Right atrium auricular region (tissue), 2 donors: Measurements from ENCODE around the gene SYS1. TPM values are rescaled to one million over a fixed set of nuclear protein-coding genes. Genes with fewer than 3 reads are reported as not detected.

Experiments used
- DNase-seq: peaks from one replicate; pipeline ENCODE4 v3.0.0-alpha.2; 2019; ENCODE audit warnings: low spot score
- H3K27ac ChIP-seq, 2 donors: fragments of 200-600 bp; sonication (generic); 1 replicate in 1 of 2; 2 replicates in 1 of 2; pipeline ENCODE4 v1.5.1; 2016 to 2019
- H3K27me3 ChIP-seq, 2 donors: fragments of 200-600 bp; sonication (generic); one replicate each; pipeline versions ENCODE4 v1.5.1 to v1.6.0; 2017 to 2019
- H3K36me3 ChIP-seq: fragments of 200-600 bp; sonication (generic); one replicate; pipeline ENCODE4 v1.5.1; 2016
- H3K4me1 ChIP-seq, 2 donors: fragments of 200-600 bp; sonication (generic); one replicate each; pipeline versions ENCODE4 v1.5.1 to v1.6.0; 2017 to 2019
- H3K4me3 ChIP-seq, 2 donors: fragments of 200-600 bp; sonication (generic); 1 replicate in 1 of 2; 2 replicates in 1 of 2; pipeline ENCODE4 v1.5.1; 2017 to 2019; ENCODE audit warnings: mild to moderate bottlenecking in 1 of 2, moderate library complexity in 1 of 2
- H3K9me3 ChIP-seq, 2 donors: fragments of 200-600 bp; sonication (generic); one replicate each; pipeline ENCODE4 v1.5.1; 2019
- total RNA-seq, 2 donors: library from RNA; depleted of rRNA; stranded (reverse); fragments of >200 nt; gene quantifications; one replicate each; pipeline ENCODE4 v1.1.0, GENCODE V29; 2016
- TF ChIP-seq, protein P1 (sequence below), 2 donors: fragments of 200-600 bp; sonication (generic); IDR thresholded peaks; one replicate each; pipeline ENCODE4 v1.5.1; 2019; ENCODE audit warnings: antibody characterized with exemption in 2 of 2

Gene SYS1
- total RNA-seq, 2 donors from 2014 or later: 31.7 to 41.9 TPM

DNA sequence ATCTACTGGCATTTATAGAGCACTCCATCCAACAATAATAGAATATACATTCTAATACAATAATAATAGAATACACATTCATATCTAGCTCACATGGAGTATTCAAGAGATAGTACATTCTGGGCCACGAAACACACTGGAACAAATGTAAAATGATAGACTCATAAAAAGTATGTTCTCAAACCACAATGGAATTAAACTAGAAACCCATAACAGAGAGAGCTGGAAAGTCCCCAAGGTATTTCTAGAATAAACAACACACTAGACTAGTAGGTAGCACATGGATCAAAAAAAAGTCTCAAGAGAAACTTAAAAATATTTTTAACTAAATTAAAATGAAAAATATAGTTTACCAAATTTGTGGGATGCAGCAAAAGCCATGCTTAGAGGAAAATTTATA lies 24.3 kb downstream of the SYS1 start:
- Histone ChIP-seq H3K4me1 (no peaks in the 10 kb centered on the region), H3K27ac (no peak overlapping the region), H3K27me3 (no peaks in the 10 kb centered on the region), H3K36me3 (no peaks in the 10 kb centered on the region), H3K4me3 (no peak overlapping the region), H3K9me3 (no peaks in the 10 kb centered on the region)
- no peak for DNase-seq
- TF ChIP-seq, protein P1, sequence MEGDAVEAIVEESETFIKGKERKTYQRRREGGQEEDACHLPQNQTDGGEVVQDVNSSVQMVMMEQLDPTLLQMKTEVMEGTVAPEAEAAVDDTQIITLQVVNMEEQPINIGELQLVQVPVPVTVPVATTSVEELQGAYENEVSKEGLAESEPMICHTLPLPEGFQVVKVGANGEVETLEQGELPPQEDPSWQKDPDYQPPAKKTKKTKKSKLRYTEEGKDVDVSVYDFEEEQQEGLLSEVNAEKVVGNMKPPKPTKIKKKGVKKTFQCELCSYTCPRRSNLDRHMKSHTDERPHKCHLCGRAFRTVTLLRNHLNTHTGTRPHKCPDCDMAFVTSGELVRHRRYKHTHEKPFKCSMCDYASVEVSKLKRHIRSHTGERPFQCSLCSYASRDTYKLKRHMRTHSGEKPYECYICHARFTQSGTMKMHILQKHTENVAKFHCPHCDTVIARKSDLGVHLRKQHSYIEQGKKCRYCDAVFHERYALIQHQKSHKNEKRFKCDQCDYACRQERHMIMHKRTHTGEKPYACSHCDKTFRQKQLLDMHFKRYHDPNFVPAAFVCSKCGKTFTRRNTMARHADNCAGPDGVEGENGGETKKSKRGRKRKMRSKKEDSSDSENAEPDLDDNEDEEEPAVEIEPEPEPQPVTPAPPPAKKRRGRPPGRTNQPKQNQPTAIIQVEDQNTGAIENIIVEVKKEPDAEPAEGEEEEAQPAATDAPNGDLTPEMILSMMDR (IDR thresholded peaks at IDR 0.05): no peak

DNA sequence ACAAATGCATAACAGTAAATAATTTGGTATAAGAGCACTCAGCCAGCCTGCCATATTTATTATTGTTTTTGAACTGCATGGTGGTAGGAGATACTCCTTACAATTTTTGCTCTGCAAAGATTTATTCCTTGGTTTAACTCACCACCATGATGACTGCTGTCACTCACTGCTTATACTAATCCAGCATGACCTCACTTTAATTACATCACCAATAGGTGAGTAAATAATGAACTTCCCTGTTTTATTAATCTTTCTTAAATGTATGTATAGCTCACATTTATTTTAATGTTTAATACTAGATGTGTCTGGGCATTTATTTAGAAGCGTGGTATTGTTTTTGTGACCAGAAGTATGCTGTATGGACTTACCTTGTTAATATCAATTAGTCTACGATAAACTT lies 28.0 kb downstream of the SYS1 start:
- no peak overlapping the region for H3K27ac ChIP-seq
- H3K4me3 ChIP-seq: no peak overlapping the region
- H3K36me3 ChIP-seq: no peaks in the 10 kb centered on the region
- DNase-seq: no peak
- H3K27me3 ChIP-seq: no peaks in the 10 kb centered on the region
- H3K4me1 ChIP-seq: no peaks in the 10 kb centered on the region
- TF ChIP-seq, protein P1 (IDR thresholded peaks at IDR 0.05): no peak
- no peaks in the 10 kb centered on the region for H3K9me3 ChIP-seq

DNA sequence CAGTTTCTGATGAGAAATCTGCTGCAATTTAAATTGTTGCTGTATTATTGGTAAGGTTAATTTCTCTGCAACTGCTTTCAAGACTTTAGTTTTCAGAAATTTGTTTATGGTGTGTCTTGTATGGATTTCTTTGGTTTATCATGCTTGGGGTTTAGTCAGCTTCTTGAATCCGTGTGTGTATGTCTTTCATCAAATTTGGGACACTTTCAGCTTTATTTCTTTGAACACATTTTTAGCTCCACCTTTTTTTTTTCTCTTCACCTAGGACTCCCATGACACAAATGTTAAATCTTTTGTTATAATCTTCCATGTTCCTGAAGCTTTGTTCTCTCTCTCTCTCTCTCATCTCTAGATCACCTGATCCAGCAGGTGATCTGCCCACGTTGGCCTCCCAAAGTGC lies 28.6 kb downstream of the SYS1 start:
- no peak overlapping the region for H3K27ac ChIP-seq
- no peak for DNase-seq
- no peaks in the 10 kb centered on the region for H3K27me3 ChIP-seq
- TF ChIP-seq, protein P1 (IDR thresholded peaks at IDR 0.05): no peak
- H3K36me3 ChIP-seq: no peaks in the 10 kb centered on the region
- H3K4me1 ChIP-seq: no peaks in the 10 kb centered on the region
- H3K9me3 ChIP-seq: no peaks in the 10 kb centered on the region
- no peak overlapping the region for H3K4me3 ChIP-seq

DNA sequence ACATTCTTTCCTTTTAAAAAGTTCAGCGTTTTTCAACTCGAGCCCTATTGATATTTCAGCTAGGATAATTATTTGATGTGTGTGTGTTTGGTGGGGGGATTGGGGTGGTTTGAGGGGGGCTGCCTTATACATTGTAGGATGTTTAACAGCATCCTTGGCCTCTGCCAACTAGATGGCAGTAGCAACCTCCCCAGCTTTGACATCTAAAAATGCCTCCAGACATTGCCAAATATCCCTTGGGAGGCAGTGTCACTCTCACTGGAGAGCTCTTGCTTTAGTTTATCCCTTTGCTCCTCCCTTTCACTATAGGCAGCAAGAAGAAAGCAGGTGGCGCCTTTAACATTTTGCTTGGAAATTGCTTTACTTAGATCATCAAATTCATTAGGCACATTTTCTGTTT lies 29.8 kb downstream of the SYS1 start:
- TF ChIP-seq, protein P1 (IDR thresholded peaks at IDR 0.05): peak in 1 of 2 donors; percentile 29
- Histone ChIP-seq H3K27ac (no peak overlapping the region), H3K9me3 (no peaks in the 10 kb centered on the region), H3K4me1 (no peaks in the 10 kb centered on the region), H3K4me3 (no peak overlapping the region), H3K36me3 (no peaks in the 10 kb centered on the region), H3K27me3 (no peaks in the 10 kb centered on the region)
- DNase-seq: no peak

DNA sequence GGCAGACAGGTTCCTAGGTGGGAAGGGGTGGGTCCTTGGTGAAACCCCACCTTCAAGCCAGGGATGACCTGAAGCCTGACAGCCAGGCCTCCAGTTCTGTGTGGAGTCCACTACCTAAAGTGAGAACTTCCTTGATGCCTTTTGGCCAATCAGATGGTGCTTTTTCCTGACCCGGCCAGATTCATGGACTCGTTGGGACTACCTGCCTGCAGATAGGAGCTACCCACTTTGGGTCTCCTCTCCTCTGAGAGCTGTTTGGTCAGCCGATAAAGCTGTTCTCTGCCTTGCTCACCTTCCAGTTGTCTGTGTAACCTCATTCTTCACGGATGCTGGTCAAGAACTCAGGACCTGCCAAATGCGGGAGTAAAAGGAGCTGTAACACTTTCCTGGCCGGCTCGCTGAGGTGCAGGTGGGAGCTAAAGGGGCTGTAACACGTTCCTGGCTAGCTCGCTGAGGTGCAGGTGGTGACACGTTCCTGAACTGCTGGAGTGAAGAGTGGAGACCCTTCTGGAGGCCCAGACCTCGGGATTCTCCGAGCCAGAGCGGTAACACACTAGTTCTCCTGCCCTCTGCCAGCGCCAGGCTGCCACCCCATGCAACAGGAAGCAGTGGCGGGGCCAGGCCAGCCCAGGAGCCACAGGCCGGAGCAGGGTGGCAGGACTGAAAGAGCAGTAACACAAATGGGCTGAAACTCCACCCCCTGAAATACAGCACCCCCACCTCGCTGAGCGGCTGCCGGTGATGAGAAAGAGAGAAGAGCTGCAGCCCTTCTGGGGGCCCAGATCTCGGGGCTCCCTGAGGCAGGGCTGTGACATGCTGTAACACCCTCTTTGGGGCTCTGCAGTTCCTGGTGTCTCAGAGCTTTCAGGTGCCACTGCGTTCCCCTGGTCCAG lies 31.5 kb downstream of the SYS1 start:
- H3K4me1 ChIP-seq: no peaks in the 10 kb centered on the region
- TF ChIP-seq, protein P1 (IDR thresholded peaks at IDR 0.05): no peak
- no peak overlapping the region for H3K27ac ChIP-seq
- no peak overlapping the region for H3K4me3 ChIP-seq
- DNase-seq: peak; percentile 51
- no peaks in the 10 kb centered on the region for H3K27me3 ChIP-seq
- no peaks in the 10 kb centered on the region for H3K36me3 ChIP-seq
- no peaks in the 10 kb centered on the region for H3K9me3 ChIP-seq

DNA sequence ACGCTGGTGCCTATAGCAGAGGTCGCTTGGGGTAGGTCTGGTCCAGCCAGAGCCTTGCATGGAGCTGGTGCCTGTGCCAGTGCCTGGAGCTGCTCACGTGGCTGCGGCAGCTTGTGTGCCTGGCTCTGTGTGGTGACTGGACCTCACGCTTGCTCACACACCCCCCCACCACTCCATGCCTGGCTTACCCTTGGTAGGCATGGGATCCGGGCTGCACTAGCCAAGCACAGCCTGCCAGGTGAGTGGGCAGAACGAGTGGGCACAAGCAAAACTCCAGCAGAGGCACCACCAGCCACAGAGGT lies 32.1 kb downstream of the SYS1 start:
- H3K27me3 ChIP-seq: no peaks in the 10 kb centered on the region
- H3K4me1 ChIP-seq: no peaks in the 10 kb centered on the region

More for the DNA sequence above, 32.1 kb downstream of the SYS1 start:
- DNase-seq: no peak
- no peaks in the 10 kb centered on the region for H3K36me3 ChIP-seq
- no peak overlapping the region for H3K4me3 ChIP-seq
- H3K9me3 ChIP-seq: no peaks in the 10 kb centered on the region
- H3K27ac ChIP-seq: no peak overlapping the region
- TF ChIP-seq, protein P1 (IDR thresholded peaks at IDR 0.05): no peak
